IMR-90 (cell line): ENCODE measurements around the gene SVBP. TPM values are rescaled to one million over a fixed set of nuclear protein-coding genes. Genes with fewer than 3 reads are reported as not detected.

Experiments
- ATAC-seq: fragments of 200-7000 bp; cut with Tn5 transposase; 2 replicates; pipeline ENCODE4 v1.9.1; 2020; ENCODE audit warnings: low read depth, mild to moderate bottlenecking, moderate library complexity
- BruUV-seq: library from RNA; stranded (reverse); fragments of 400-500 nt; replicated peaks from 2 replicates; lab custom pipeline; 2021; lab: Mats Ljungman, UMichigan
- CTCF ChIA-PET: fragments of 300-600 bp; formaldehyde crosslinking; extraction: SDS; loops from one replicate; lab custom pipeline; 2021; ENCODE audit warnings: antibody characterized with exemption; lab: Yijun Ruan, JAX
- POLR2A ChIA-PET: fragments of 300-600 bp; sonication (Branson Sonifier 250); formaldehyde crosslinking; loops from one replicate; lab custom pipeline; 2022; ENCODE audit warnings: antibody characterized with exemption; ENCODE audit not compliant: unreplicated experiment; lab: Charles Lee
- DNase-seq: peaks from one replicate; pipeline ENCODE4 v3.0.0; 2013
- H2AFZ ChIP-seq: replicated peaks from 2 replicates; pipeline ENCODE3; 2013; ENCODE audit warnings: low read length, mild to moderate bottlenecking; ENCODE audit not compliant: poor library complexity
- H2AK5ac ChIP-seq: 2 replicates; pipeline ENCODE4 v1.6.1; 2013; ENCODE audit warnings: low read depth, low read length, inconsistent platforms
- H2AK9ac ChIP-seq: replicated peaks from 2 replicates; pipeline ENCODE3; 2013; ENCODE audit warnings: mild to moderate bottlenecking, low read depth, low read length, moderate library complexity; ENCODE audit not compliant: poor library complexity
- H2BK120ac ChIP-seq: 2 replicates; pipeline ENCODE4 v1.6.1; 2013; ENCODE audit warnings: low read depth, low read length, inconsistent platforms
- H2BK15ac ChIP-seq: 3 replicates; pipeline ENCODE4 v1.6.1; 2013; ENCODE audit warnings: low read depth, low read length, inconsistent platforms
- H2BK20ac ChIP-seq: 2 replicates; pipeline ENCODE4 v1.6.1; 2013; ENCODE audit warnings: low read depth, mild to moderate bottlenecking, inconsistent platforms, low read length, moderate library complexity
- H2BK5ac ChIP-seq: 2 replicates; pipeline ENCODE4 v1.6.1; 2013; ENCODE audit warnings: mild to moderate bottlenecking, low read depth, low read length, inconsistent platforms; ENCODE audit not compliant: poor library complexity, severe bottlenecking
- H3K14ac ChIP-seq: replicated peaks from 2 replicates; pipeline ENCODE4 v1.6.1; 2013; ENCODE audit warnings: low read depth, low read length, inconsistent platforms
- H3K18ac ChIP-seq: 2 replicates; pipeline ENCODE4 v1.6.1; 2013; ENCODE audit warnings: low read depth, low read length, control low read depth
- H3K23ac ChIP-seq: 2 replicates; pipeline ENCODE4 v1.6.1; 2013; ENCODE audit warnings: low read depth, low read length, inconsistent platforms
- H3K27ac ChIP-seq: 2 replicates; pipeline ENCODE4 v1.5.1; 2013; ENCODE audit warnings: mild to moderate bottlenecking, control low read depth, low read length; ENCODE audit not compliant: insufficient read depth
- H3K27me3 ChIP-seq: 2 replicates; pipeline ENCODE4 v1.6.1; 2013; ENCODE audit warnings: low read length; ENCODE audit not compliant: control insufficient read depth, insufficient read depth
- H3K36me3 ChIP-seq: 2 replicates; pipeline ENCODE4 v1.6.1; 2013; ENCODE audit warnings: low read length, mixed read lengths; ENCODE audit not compliant: control insufficient read depth, insufficient read depth
- H3K4ac ChIP-seq: 2 replicates; pipeline ENCODE4 v1.6.1; 2013; ENCODE audit warnings: low read depth, low read length, inconsistent platforms
- H3K4me1 ChIP-seq: 2 replicates; pipeline ENCODE4 v1.6.1; 2013; ENCODE audit warnings: low read length, mixed read lengths; ENCODE audit not compliant: control insufficient read depth, insufficient read depth
- H3K4me2 ChIP-seq: 2 replicates; pipeline ENCODE4 v1.6.1; 2013; ENCODE audit warnings: low read depth, mild to moderate bottlenecking, control low read depth, low read length, moderate library complexity
- H3K4me3 ChIP-seq: 2 replicates; pipeline ENCODE4 v1.5.1; 2013; ENCODE audit warnings: low read depth, mild to moderate bottlenecking, control low read depth, low read length, moderate library complexity; ENCODE audit not compliant: insufficient read depth
- H3K56ac ChIP-seq: 2 replicates; pipeline ENCODE4 v1.6.1; 2013; ENCODE audit warnings: low read length, inconsistent platforms; ENCODE audit not compliant: insufficient read depth; ENCODE audit errors: extremely low read depth
- H3K79me1 ChIP-seq, 2 experiments: 2 replicates each; pipeline ENCODE4 v1.6.1; 2013; ENCODE audit warnings: low read length in 2 of 2, inconsistent platforms in 1 of 2, low read depth in 1 of 2
- H3K9ac ChIP-seq: 2 replicates; pipeline ENCODE4 v1.6.1; 2013; ENCODE audit warnings: low read depth, low read length, control low read depth
- H3K9me1 ChIP-seq: 2 replicates; pipeline ENCODE4 v1.6.1; 2013; ENCODE audit warnings: low read length, inconsistent platforms; ENCODE audit not compliant: insufficient read depth
- H3K9me3 ChIP-seq: 2 replicates; pipeline ENCODE4 v1.6.1; 2013; ENCODE audit warnings: low read length; ENCODE audit not compliant: control insufficient read depth, insufficient read depth
- H4K20me1 ChIP-seq: 2 replicates; pipeline ENCODE4 v1.6.1; 2013; ENCODE audit warnings: low read length, inconsistent platforms; ENCODE audit not compliant: insufficient read depth
- H4K5ac ChIP-seq: 2 replicates; pipeline ENCODE4 v1.6.1; 2013; ENCODE audit warnings: mild to moderate bottlenecking, low read depth, low read length, control low read depth
- H4K8ac ChIP-seq, 2 experiments: 2 replicates each; pipeline ENCODE4 v1.6.1; 2013; ENCODE audit warnings: low read depth in 2 of 2, low read length in 2 of 2, control low read depth in 1 of 2, inconsistent platforms in 1 of 2
- H4K91ac ChIP-seq: 2 replicates; pipeline ENCODE4 v1.6.1; 2013; ENCODE audit warnings: low read depth, low read length, inconsistent platforms; ENCODE audit not compliant: insufficient read depth
- BHLHE40 ChIP-seq: fragments of 150-350 bp; IDR thresholded peaks from 2 replicates; pipeline ENCODE4 v1.6.1; 2016; ENCODE audit warnings: mild to moderate bottlenecking, low read depth, low read length
- CEBPB ChIP-seq: IDR thresholded peaks from 2 replicates; pipeline ENCODE4 v1.6.1; 2012; ENCODE audit warnings: low read depth, low read length, improper control_type of control experiment
- CHD1 ChIP-seq: IDR thresholded peaks from 2 replicates; pipeline ENCODE4 v1.6.1; 2012; ENCODE audit warnings: low read depth, low read length, improper control_type of control experiment
- CTCF ChIP-seq: conservative IDR thresholded peaks from 2 replicates; pipeline ENCODE4 v1.5.1; 2012; ENCODE audit warnings: mild to moderate bottlenecking, low read depth, low read length, improper control_type of control experiment
- MAFK ChIP-seq: IDR thresholded peaks from 2 replicates; pipeline ENCODE4 v1.6.1; 2012; ENCODE audit warnings: low read depth, low read length, improper control_type of control experiment
- MAZ ChIP-seq: IDR thresholded peaks from 2 replicates; pipeline ENCODE4 v1.6.1; 2012; ENCODE audit warnings: low read depth, mild to moderate bottlenecking, low read length, improper control_type of control experiment, moderate library complexity, borderline replicate concordance
- MXI1 ChIP-seq: IDR thresholded peaks from 2 replicates; pipeline ENCODE4 v1.6.1; 2012; ENCODE audit warnings: low read depth, mild to moderate bottlenecking, low read length, moderate library complexity, borderline replicate concordance
- NFE2L2 ChIP-seq: fragments of 150-350 bp; IDR thresholded peaks from 2 replicates; pipeline ENCODE4 v1.6.1; 2016; ENCODE audit warnings: low read depth, mild to moderate bottlenecking, low read length
- RAD21 ChIP-seq: IDR thresholded peaks from 2 replicates; pipeline ENCODE4 v1.6.1; 2012; ENCODE audit warnings: low read length, improper control_type of control experiment
- SMC3 ChIP-seq: fragments of 150-350 bp; IDR thresholded peaks from 2 replicates; pipeline ENCODE4 v1.6.1; 2016; ENCODE audit warnings: low read depth, mild to moderate bottlenecking, antibody characterized with exemption, low read length, moderate library complexity
- WGBS, 2 experiments: methylation state at CpG; one replicate each; pipeline versions ENCODE4 v1.1.5 to v1.1.7; 2013; ENCODE audit warnings: missing lambda C conversion rate in 2 of 2; ENCODE audit not compliant: insufficient read length in 1 of 2; ENCODE audit errors: extremely low coverage in 2 of 2; 5-methylcytosine and 5-hydroxymethylcytosine counted together
- dilution Hi-C: fragments of 300-500 bp; cut with HindIII; formaldehyde crosslinking; loops from one replicate; pipeline ENCODE4 v1.14.3; 2018; ENCODE audit warnings: low sequenced_read_pairs; ENCODE audit not compliant: unreplicated experiment
- in situ Hi-C: fragments of 300-500 bp; cut with MboI; formaldehyde crosslinking; loops from 3 replicates; pipeline ENCODE4 v1.14.3; 2019; ENCODE audit warnings: low sequenced_read_pairs, inconsistent platforms, mixed read lengths
- intact Hi-C: fragments of 100-400 bp; cut with micrococcal nuclease; formaldehyde crosslinking; loops from 2 replicates; pipeline ENCODE4 v1.10.0; 2022
- polyA plus RNA-seq, 3 experiments: library from polyadenylated mRNA; depleted of rRNA; stranded (reverse); fragments of >200 nt; gene quantifications; 2 replicates each; pipeline ENCODE4 v1.2.3, GENCODE V29; 2012; ENCODE audit warnings: low replicate concordance in 1 of 3
- total RNA-seq: library from RNA; depleted of rRNA; stranded (reverse); fragments of >200 nt; gene quantifications from 2 replicates; pipeline ENCODE4 v1.2.3, GENCODE V29; 2012
- TF ChIP-seq, protein P1 (sequence below): fragments of 150-350 bp; IDR thresholded peaks from 2 replicates; pipeline ENCODE4 v1.6.1; 2017; ENCODE audit warnings: mild to moderate bottlenecking, antibody characterized with exemption, low read length, low read depth

SVBP gene
- total and polyA plus RNA-seq, 2 of the 4 experiments (the other 2 are of a cell fraction), result 9.7 to 11.5 TPM

DNA sequence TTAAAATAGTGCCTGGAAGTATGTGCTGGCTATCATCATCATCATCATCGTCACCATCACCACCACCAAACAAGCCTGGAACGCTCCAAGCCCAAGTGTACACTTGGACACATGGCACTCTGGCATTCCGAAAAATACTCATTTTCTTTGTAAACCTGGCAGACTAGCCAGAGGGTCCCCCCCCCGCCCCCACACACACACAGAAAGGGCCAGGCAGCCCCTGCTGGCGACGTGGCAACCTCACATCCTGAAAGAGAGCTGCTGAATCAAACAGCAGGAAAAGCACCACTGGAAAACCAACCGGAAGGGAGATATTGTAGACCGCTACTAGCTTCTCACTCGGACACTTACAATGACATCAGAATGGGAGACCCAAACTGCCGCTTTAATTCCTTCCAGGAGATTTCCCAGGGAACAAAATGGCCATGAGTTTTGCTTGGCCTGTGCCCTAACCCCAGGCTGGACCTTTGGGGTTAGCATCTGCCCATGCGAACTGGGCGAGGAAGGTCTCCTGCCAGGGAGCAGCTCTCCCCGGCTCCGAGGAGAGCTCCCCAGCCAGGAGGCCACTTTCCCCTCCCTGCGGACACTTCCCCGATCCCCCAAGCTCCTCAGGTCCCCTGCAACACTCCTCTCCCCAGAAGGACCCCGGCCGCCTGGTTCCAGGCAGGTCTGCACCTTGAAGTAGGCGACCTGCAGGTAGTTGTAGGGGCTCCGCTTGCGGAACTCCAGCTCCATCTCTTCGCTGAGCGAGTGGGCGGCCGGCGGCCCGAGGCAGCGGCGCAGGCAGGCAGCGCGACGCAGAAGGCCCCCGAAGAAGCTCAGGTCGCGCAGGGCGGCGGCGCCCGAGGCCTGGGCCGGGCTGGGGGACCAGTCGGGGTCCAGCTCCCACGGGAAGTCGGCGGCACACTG is 51.1 kb downstream of the SVBP start:
- 1% methylated on average over 23 of the region's 44 CpGs; no CpG with 5 or more reads in 1 of the 2 experiments for WGBS, 2 experiments
- Histone ChIP-seq H3K27me3 (no peaks in the 10 kb centered on the region), H2BK15ac (0 out of 3 replicates have a peak overlapping the region, but pooled peaks have one; percentile 31), H3K23ac (peak overlapping the region; percentile 98), H4K91ac (peak overlapping the region; percentile 87), H3K56ac (peak overlapping the region; percentile 96), H3K36me3 (peaks cover 4% of the 10 kb centered on the region), H3K9ac (peak overlapping the region; percentile 91), H3K4me1 (no peaks in the 10 kb centered on the region; the same call in 1 of the 2 replicates), H3K18ac (peak overlapping the region; percentile 55), H3K14ac (peak overlapping the region; percentile 95), H2AFZ (peak overlapping the region; percentile 98), H4K20me1 (peaks cover 32% of the 10 kb centered on the region), H3K79me1 (peaks cover 17 to 48% of the 10 kb centered on the region in 2 experiments), H2AK5ac (peak overlapping the region; percentile 99), H2BK120ac (peak overlapping the region; percentile 44), H2AK9ac (peak overlapping the region; percentile 93), H3K27ac (peak overlapping the region; percentile 79), H4K5ac (peak overlapping the region; percentile 29), H3K4me3 (peak overlapping the region; percentile 77), H2BK20ac (no peak overlapping the region), H3K9me1 (peaks cover 7% of the 10 kb centered on the region), H3K9me3 (no peaks in the 10 kb centered on the region), H3K4me2 (peak overlapping the region; percentile 98), H3K4ac (peak overlapping the region; percentile 97), H4K8ac (peak overlapping the region; percentile 61 to 83; a peak in 3 of 4 replicates), H2BK5ac (peak overlapping the region; percentile 80)
- CTCF ChIA-PET, result interaction anchor here (1.2 kb wide), 1 partner anchor 12 kb away, joined by 4 read pairs; no protein-coding TSS in a partner anchor
- POLR2A ChIA-PET, result interaction anchor here (0.6 to 1.2 kb wide), 4 partner anchors 80 to 1312 kb away, joined by 3 to 6 read pairs (median 3); partner anchors contain the start of genes YBX1 and ZNF691
- in situ Hi-C loops (no loop called here), dilution Hi-C loops (no loop called here), intact Hi-C loops (loop anchor here (5.0 to 10.0 kb wide), 3 partner anchors 51 to 431 kb away; partner anchors contain the start of genes ERMAP, FOXJ3, SVBP and YBX1)
- DNase-seq (peak; percentile 83), ATAC-seq (peak; percentile 25)
- BruUV-seq, result no TSS peak
- TF ChIP-seq BHLHE40, result no peak
- 0 out of 2 replicates have a peak, but pooled peaks have one; percentile 19 for TF ChIP-seq SMC3
- TF ChIP-seq, protein P1, sequence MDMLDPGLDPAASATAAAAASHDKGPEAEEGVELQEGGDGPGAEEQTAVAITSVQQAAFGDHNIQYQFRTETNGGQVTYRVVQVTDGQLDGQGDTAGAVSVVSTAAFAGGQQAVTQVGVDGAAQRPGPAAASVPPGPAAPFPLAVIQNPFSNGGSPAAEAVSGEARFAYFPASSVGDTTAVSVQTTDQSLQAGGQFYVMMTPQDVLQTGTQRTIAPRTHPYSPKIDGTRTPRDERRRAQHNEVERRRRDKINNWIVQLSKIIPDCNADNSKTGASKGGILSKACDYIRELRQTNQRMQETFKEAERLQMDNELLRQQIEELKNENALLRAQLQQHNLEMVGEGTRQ, result no peak
- TF ChIP-seq CHD1, result no peak
- TF ChIP-seq MAZ, result peak; percentile 63; the same call in 1 of the 2 replicates
- peak; percentile 67; the same call in 1 of the 2 replicates for TF ChIP-seq MXI1
- no peak for TF ChIP-seq NFE2L2
- TF ChIP-seq CTCF, result peak; percentile 54
- TF ChIP-seq MAFK, result no peak
- no peak for TF ChIP-seq CEBPB
- peak; percentile 25; the same call in 1 of the 2 replicates for TF ChIP-seq RAD21
